HUES6 (cell line): ENCODE results near the gene ANKS4B.
"Not testable (repeated sequence)": the region's sequence is repeated elsewhere in the genome, so short reads cannot be mapped to it uniquely, and the experiment has no call there.

Experiments
- H3K27ac ChIP-seq: 2 replicates; pipeline ENCODE4 v1.7.0; 2013; ENCODE audit warnings: low read depth, mild to moderate bottlenecking, low read length, inconsistent platforms
- H3K27me3 ChIP-seq: 2 replicates; pipeline ENCODE4 v1.6.1; 2013; ENCODE audit warnings: low read length; ENCODE audit not compliant: control insufficient read depth, insufficient read depth
- H3K36me3 ChIP-seq: 2 replicates; pipeline ENCODE4 v1.6.1; 2013; ENCODE audit warnings: low read length; ENCODE audit not compliant: control insufficient read depth, insufficient read depth
- H3K4me1 ChIP-seq: 2 replicates; pipeline ENCODE4 v1.6.1; 2013; ENCODE audit warnings: low read length; ENCODE audit not compliant: control insufficient read depth, insufficient read depth
- H3K4me3 ChIP-seq: 2 replicates; pipeline ENCODE4 v1.5.1; 2013; ENCODE audit warnings: low read depth, low read length
- H3K9ac ChIP-seq: one replicate; pipeline ENCODE4 v1.6.1; 2013; ENCODE audit warnings: mild to moderate bottlenecking, low read length
- H3K9me3 ChIP-seq: 2 replicates; pipeline ENCODE4 v1.6.1; 2013; ENCODE audit warnings: low read depth, low read length; ENCODE audit not compliant: control insufficient read depth, insufficient read depth

ANKS4B gene

DNA sequence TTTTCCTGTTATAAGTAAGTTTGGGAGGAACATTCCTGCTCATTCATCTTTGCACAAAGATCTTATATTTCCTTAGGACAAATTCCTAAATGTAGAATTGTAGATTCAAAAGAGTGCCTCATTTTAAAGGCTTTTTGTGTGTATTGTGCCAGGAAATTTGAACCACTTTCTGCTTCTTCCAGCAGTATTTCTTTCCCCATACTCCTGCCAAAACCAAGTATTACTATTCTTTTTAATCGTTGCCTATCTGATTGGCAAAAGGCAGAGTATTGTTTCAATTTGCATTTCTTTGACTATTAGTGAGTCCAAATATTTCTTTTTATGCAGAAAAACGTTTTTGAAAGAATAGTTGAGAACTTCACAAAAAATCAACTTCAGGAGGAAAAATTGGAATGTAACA, 9.3 kb downstream of the ANKS4B start:
- H3K4me3 ChIP-seq: no peak overlapping the region
- no peak overlapping the region for H3K9ac ChIP-seq
- H3K27ac ChIP-seq: no peak overlapping the region
- no peaks in the 10 kb centered on the region for H3K27me3 ChIP-seq
- H3K4me1 ChIP-seq: peaks cover 5% of the 10 kb centered on the region; the same call in 1 of the 2 replicates
- H3K9me3 ChIP-seq: no peaks in the 10 kb centered on the region
- H3K36me3 ChIP-seq: no peaks in the 10 kb centered on the region

DNA sequence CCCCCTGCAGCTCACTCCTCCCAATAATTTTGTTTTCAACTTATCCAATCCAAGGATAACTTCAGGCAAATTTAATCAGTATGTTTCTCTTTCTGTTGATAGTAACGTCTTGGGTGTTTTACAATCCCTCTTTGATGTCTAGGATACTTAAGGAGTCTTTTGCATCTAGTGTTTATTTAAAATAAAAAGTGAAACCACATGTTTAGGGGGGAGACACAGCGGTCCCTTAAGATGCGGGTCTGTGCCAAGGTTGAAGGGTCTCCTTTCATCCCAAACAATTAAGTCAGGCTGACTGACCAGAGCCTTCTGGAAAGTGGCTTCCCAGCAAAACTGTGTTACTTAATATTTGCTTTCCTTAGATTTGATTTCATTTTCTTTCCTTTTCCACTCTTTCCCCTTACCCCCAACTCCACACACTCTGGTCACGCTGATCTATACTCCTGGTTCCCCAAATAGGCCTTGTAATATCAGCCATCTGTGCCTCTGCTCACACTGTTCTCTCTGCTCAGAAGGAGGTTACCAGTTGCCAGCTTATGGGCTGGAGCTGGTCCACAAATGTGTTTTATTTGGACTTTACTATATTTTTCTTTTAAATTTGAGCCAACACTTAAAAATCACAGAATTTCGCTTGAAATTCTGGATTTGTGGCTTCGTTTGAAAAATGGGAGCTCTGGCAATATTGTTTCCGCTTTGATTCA, 11.2 kb downstream of the ANKS4B start:
- H3K27me3 ChIP-seq: no peaks in the 10 kb centered on the region; the same call in 1 of the 2 replicates
- H3K27ac ChIP-seq: no peak overlapping the region
- H3K9ac ChIP-seq: no peak overlapping the region

GRCh38 chr16:21248179-21248578, 14.7 kb downstream of the ANKS4B start:
- H3K27ac ChIP-seq, H3K9ac ChIP-seq, H3K4me1 ChIP-seq, H3K9me3 ChIP-seq, H3K36me3 ChIP-seq, H3K27me3 ChIP-seq, H3K4me3 ChIP-seq: not testable (repeated sequence)

More for the DNA sequence above, 11.2 kb downstream of the ANKS4B start:
- Histone ChIP-seq H3K4me3 (no peak overlapping the region), H3K9me3 (no peaks in the 10 kb centered on the region), H3K4me1 (peaks cover 5% of the 10 kb centered on the region; the same call in 1 of the 2 replicates), H3K36me3 (no peaks in the 10 kb centered on the region)

DNA sequence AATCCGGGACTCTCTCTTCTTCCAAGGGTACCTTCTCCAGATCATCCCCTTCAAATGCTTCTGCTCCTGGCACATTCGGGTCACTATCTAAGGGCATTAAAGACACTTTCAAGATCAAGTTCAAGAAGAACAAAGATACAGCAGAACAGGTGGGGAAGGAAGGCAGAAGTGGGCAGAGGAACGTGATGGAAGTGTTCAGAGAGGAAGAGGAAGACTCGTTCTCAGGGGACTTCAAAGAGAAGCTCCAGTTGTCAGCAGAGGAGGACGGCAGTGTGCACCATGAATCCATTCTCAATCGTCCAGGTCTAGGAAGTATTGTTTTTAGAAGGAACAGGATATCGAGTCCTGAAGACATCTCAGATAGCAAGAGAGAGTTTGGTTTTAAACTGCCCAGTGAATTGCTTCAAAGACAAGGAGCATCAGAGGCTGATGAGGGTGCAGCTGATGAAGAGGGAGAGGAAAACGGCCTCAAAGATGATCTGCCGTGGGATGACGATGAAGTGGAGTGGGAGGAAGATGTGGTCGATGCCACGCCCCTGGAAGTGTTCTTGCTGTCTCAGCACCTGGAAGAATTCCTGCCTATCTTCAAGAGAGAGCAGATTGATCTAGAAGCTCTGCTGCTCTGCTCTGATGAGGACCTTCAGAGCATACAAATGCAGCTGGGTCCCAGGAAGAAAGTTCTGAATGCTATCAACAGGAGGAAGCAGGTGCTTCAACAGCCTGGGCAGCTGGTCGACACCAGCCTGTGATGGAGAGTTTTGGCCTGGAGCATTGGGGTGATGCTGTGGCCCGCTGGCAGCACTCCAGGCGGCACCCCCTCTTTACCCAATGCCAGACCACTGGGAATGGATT, 16.8 kb downstream of the ANKS4B start:
- H3K4me1 ChIP-seq: peaks cover 5% of the 10 kb centered on the region; the same call in 1 of the 2 replicates
- H3K27ac ChIP-seq: no peak overlapping the region
- H3K9me3 ChIP-seq: no peaks in the 10 kb centered on the region

GRCh38 chr16:21253470-21253869, 20.0 kb downstream of the ANKS4B start:
- H3K4me3 ChIP-seq: no peak overlapping the region
- H3K4me1 ChIP-seq: no peaks in the 10 kb centered on the region
- H3K9me3 ChIP-seq: no peaks in the 10 kb centered on the region
- H3K27me3 ChIP-seq: no peaks in the 10 kb centered on the region; the same call in 1 of the 2 replicates
- H3K9ac ChIP-seq: no peak overlapping the region
- no peaks in the 10 kb centered on the region for H3K36me3 ChIP-seq
- H3K27ac ChIP-seq: no peak overlapping the region

More for the DNA sequence above, 16.8 kb downstream of the ANKS4B start:
- no peaks in the 10 kb centered on the region for H3K36me3 ChIP-seq
- H3K27me3 ChIP-seq: no peaks in the 10 kb centered on the region; the same call in 1 of the 2 replicates
- no peak overlapping the region for H3K9ac ChIP-seq
- no peak overlapping the region for H3K4me3 ChIP-seq

GRCh38 chr16:21256636-21257035, 23.1 kb downstream of the ANKS4B start:
- no peaks in the 10 kb centered on the region for H3K4me1 ChIP-seq
- no peak overlapping the region for H3K9ac ChIP-seq
- H3K36me3 ChIP-seq: no peaks in the 10 kb centered on the region
- no peak overlapping the region for H3K4me3 ChIP-seq
- H3K27me3 ChIP-seq: no peaks in the 10 kb centered on the region; the same call in 1 of the 2 replicates
- H3K9me3 ChIP-seq: no peaks in the 10 kb centered on the region
- no peak overlapping the region for H3K27ac ChIP-seq

GRCh38 chr16:21257284-21257683, 23.8 kb downstream of the ANKS4B start:
- Histone ChIP-seq H3K9me3 (no peaks in the 10 kb centered on the region), H3K9ac (no peak overlapping the region), H3K27ac (no peak overlapping the region), H3K4me3 (no peak overlapping the region), H3K36me3 (no peaks in the 10 kb centered on the region), H3K27me3 (no peaks in the 10 kb centered on the region; the same call in 1 of the 2 replicates), H3K4me1 (no peaks in the 10 kb centered on the region)

DNA sequence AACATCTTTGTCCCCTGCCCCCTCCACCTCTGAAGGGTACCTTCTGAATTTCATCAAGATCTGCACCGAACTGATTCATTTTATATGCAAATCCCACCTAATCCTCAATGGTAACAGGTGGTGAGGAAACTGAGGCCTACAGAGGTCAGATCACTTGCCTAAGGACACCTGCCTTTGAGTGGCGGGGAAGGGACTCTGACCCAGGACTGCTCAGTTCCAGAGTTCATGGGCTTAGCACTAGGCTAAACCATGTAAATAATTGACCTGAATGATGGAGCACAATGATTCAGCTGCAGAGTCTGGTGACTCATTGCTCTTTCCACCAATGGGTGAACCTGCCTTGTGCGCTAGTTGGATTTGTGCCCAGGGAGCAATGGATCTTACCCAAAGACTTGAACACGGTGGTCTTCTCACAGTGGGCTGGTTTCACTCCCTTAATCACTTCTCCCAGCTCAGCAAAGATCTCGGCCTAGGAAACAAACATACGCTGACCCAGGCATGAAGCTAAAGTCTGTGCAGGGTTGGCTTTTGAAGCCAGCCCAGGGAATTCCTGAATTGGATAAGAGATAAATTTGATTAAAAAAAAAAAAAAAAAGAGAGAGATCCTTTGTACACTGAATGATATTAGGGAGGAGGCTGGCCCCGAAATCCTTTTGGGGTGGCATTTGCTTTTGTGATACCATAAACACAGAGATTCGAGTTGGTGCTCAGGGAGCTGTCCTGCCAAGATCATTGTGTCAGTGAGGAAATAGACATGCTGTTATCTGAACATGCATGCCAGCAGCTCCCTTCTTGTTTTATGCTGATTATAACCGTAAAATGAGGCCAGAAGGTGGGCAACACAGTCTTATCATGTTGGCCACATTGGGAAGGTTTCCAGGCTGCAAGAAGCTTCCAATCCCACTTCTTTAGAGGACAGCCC, 27.6 kb downstream of the ANKS4B start:
- Histone ChIP-seq H3K9ac (no peak overlapping the region), H3K27ac (no peak overlapping the region), H3K27me3 (no peaks in the 10 kb centered on the region), H3K9me3 (no peaks in the 10 kb centered on the region), H3K4me3 (no peak overlapping the region), H3K4me1 (no peaks in the 10 kb centered on the region; the same call in 1 of the 2 replicates), H3K36me3 (no peaks in the 10 kb centered on the region)

DNA sequence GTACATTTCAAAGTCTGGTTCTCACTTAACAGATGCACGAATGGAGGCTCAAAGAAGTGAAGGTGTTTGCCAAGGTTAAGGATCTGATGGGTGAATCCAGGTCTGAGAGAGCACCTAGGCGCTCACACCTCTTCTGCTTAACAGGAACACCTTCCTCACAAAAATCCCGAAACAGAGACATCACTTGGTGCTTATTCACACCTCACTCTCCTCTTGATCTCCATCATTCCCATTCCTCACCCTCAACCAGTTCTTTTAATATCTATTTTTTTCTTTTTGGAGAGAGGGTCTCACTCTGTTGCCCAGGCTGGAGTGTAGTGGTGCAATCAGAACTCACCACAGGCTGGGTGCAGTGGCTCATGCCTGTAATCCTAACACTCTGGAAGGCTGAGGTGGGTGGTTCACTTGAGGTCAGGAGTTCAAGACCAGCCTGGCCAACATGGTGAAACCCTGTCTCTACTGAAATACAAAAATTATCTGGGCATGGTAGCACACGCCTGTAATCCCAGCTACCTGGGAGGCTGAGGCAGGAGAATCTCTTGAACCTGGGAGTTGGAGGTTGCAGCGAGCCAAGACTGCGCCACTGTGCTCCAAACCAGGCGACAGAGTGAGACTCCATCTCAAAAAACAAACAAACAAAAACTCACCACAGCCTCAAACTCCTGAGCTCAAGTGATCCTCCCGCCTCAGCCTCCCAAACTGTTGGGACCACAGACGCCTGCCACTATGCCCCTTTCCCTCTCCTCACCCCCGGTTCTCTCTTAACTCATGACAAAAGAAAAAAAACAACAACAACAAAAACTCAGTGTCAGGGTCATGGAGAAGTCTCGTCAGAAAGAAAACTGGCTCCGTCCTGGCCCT, 29.5 kb downstream of the ANKS4B start:
- H3K9ac ChIP-seq: no peak overlapping the region
- H3K27me3 ChIP-seq: no peaks in the 10 kb centered on the region
- H3K4me1 ChIP-seq: no peaks in the 10 kb centered on the region; the same call in 1 of the 2 replicates

More for the DNA sequence above, 29.5 kb downstream of the ANKS4B start:
- Histone ChIP-seq H3K36me3 (no peaks in the 10 kb centered on the region), H3K27ac (no peak overlapping the region), H3K4me3 (no peak overlapping the region), H3K9me3 (no peaks in the 10 kb centered on the region)
